PC-3 (cell line): ENCODE data around the gene FBLN7.

ENCODE experiments used
- CTCF ChIP-seq: fragments of 300-600 bp; sonication (generic); conservative IDR thresholded peaks from 2 replicates; pipeline ENCODE4 v1.5.1; 2017; ENCODE audit warnings: antibody characterized with exemption, low read depth, mild to moderate bottlenecking, low read length
- EZH2 ChIP-seq: fragments of 300-600 bp; sonication (generic); IDR thresholded peaks from one replicate; pipeline ENCODE4 v1.6.1; 2017; ENCODE audit warnings: antibody characterized with exemption, mild to moderate bottlenecking, low read length; ENCODE audit not compliant: unreplicated experiment
- EZH2phosphoT487 ChIP-seq: fragments of 300-600 bp; sonication (generic); IDR thresholded peaks from 2 replicates; pipeline ENCODE4 v1.6.1; 2018; ENCODE audit warnings: mild to moderate bottlenecking, antibody characterized with exemption, low read length, borderline replicate concordance

GRCh38 chr2:112137516-112138158 is 548 bp upstream of the FBLN7 start:
- TF ChIP-seq EZH2: no peak
- TF ChIP-seq CTCF: no peak
- no peak for TF ChIP-seq EZH2phosphoT487
